Astrocyte of the spinal cord (primary cell): ENCODE data around the gene HHIPL1.
A peak's percentile ranks its signal among the peaks of the same experiment; 100 is the strongest.

Source experiments
- DNase-seq: peaks from one replicate; pipeline ENCODE4 v3.0.0; 2011; ENCODE audit warnings: low read depth, low spot score
- H3K4me3 ChIP-seq: 2 replicates; pipeline ENCODE4 v1.5.1; 2011; ENCODE audit warnings: low read depth, mild to moderate bottlenecking, low read length, moderate library complexity
- in situ Hi-C: cut with HindIII; loops from 2 replicates; pipeline ENCODE4 v1.10.0; 2017; ENCODE audit warnings: low sequenced_read_pairs
- TF ChIP-seq, protein P1 (sequence below): IDR thresholded peaks from 2 replicates; pipeline ENCODE4 v1.5.1; 2012; ENCODE audit warnings: low read depth, mild to moderate bottlenecking, low read length, inconsistent platforms

The HHIPL1 gene

DNA sequence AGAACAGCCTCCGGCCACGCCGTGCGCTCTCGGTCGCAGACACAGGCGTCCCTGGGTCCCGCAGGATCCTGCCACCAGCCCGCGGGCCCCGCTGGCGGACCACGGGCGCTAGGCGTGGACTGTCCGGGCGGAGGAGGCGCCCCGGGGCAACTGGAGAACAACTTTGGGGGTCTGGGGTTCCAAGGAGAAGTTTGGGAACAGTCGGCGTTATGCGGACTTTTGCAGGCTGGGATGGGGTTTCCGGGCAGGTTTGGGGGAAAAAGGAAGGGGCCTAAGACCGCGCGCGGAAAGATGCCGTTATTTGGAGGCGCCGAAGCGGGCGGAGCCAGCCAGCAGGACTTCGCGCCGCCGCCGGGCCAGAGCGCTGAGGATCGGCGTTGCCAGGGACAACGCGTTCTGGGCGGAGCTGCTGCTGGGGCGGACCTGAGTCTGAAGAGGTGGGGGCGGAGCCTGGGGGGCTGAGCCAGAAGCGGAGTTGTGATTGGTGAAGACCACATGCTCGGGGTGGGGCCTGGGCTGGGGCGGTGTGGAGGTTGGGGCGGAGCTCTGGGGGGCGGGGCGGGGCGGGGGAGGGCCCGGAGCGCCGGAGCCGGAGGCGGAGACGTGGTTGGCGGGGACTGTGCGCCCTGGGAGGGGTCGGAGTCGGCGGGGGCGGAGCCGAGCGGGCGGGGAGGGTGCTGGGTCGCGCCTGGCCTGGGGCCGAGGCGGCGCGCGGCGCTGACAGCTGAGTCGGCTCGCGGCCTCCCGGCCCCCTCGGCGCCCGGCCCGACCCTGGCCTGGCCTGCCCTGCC is 38.9 kb downstream of the HHIPL1 start, which contains the start of gene CYP46A1:
TSS of gene CYP46A1 (plus strand) at position 680 of the 791 bp plus-strand sequence. CDS start 120 bp downstream, outside the sequence.
- peak; percentile 100 for DNase-seq
- in situ Hi-C loops: no loop called here
- TF ChIP-seq, protein P1, sequence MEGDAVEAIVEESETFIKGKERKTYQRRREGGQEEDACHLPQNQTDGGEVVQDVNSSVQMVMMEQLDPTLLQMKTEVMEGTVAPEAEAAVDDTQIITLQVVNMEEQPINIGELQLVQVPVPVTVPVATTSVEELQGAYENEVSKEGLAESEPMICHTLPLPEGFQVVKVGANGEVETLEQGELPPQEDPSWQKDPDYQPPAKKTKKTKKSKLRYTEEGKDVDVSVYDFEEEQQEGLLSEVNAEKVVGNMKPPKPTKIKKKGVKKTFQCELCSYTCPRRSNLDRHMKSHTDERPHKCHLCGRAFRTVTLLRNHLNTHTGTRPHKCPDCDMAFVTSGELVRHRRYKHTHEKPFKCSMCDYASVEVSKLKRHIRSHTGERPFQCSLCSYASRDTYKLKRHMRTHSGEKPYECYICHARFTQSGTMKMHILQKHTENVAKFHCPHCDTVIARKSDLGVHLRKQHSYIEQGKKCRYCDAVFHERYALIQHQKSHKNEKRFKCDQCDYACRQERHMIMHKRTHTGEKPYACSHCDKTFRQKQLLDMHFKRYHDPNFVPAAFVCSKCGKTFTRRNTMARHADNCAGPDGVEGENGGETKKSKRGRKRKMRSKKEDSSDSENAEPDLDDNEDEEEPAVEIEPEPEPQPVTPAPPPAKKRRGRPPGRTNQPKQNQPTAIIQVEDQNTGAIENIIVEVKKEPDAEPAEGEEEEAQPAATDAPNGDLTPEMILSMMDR: no peak
- H3K4me3 ChIP-seq: peak within 1 kb of the TSS; percentile 72

DNA sequence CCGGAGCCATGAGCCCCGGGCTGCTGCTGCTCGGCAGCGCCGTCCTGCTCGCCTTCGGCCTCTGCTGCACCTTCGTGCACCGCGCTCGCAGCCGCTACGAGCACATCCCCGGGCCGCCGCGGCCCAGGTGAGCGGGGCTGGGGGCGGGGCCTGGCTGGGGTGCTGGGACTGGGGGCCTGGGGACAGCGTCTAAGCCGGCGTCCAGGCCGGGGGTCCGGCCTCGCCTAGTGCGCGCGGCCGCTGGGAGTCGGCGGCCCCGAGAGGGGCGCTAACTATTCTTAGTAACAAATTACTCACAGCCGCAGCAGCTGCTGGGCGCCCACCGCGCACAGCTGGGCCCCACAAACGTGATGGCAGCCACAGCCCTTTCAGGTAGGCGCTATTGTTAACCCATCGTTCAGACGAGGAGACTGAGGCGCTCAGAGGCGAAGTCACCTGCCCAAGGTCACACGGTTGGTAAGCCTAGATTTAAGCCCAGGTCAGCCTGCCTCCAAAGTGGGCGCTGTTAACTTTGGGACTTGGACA is 39.5 kb downstream of the HHIPL1 start:
- in situ Hi-C loops: no loop called here
- TF ChIP-seq, protein P1: no peak
- peak overlapping the region; percentile 35 for H3K4me3 ChIP-seq
- DNase-seq: no peak

DNA sequence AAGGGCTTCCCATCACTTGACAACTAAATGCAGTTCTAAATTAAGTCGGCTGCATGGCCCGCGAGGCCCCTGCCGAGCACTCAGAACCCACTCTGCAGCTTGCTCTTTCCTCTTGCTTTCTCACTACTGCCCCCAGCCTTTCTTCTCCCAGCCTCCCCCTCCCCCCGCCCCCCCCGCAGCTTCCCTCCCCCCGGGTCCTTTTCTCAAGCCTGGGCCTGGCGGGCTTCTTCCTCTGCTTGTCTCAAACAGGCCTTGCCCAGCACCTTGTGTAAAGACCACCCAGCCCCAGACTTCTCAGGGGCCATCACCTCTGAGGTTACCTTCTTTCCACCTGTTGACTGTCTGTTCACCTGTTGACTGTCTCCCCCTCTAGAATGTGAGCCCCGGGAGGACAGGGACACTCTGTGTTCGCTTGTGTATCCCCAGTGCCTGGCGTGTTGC is 40.2 kb downstream of the HHIPL1 start:
- no peak overlapping the region for H3K4me3 ChIP-seq
- in situ Hi-C loops: no loop called here
- DNase-seq: no peak
- TF ChIP-seq, protein P1: no peak

DNA sequence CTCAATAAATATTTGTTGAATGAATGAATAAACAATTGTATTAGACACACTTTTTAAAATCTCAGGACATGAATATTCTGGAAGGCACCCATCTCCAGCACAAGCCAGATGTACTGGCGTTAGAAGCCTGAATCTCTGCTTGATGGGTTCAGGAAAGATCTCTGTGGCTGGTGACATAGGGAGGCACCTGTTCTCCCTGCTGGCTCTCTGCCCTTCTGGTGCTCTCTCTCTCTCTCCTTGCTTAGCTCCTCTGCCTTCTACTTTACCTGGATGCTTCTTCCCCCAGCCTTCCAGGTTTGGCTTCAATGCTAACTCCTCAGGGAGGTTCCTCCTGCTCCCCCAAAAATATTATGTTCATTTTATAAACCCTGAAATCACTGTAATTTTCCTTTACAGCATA is 40.7 kb downstream of the HHIPL1 start:
- TF ChIP-seq, protein P1: no peak
- no peak overlapping the region for H3K4me3 ChIP-seq
- in situ Hi-C loops: no loop called here
- no peak for DNase-seq

DNA sequence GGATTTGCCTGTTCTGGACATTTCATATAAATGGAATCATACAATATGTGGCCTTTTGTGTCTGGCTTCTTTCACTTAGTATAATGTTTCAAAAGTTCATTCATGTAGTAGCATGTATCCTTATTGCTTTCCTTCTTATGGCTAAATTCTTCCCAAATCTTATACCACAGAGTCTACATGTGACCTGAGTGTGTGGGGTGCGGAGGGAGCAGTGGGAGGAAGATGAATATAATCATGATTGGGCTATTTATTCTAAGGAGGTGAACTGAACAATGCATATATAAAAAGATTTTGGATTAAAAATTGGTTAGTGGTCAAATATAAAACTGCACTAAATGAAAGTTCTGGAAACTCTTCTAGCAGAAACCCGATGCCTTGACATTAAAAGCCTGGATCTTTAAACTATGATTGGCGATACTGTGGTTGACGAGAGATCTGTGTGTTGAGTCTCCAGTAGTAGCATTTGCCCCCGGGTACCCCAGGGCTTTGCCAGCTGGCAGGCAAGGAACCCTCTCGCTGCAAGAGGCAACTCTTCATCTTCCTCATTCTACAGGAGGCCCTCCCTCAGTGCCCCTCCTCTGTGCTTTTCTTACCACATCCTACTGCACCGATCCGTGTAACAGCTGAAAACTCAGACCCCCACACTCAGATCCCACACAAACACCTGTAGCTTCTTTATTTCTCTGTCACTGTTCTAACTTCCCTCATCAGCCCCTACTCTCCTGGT is 41.8 kb downstream of the HHIPL1 start:
- H3K4me3 ChIP-seq: no peak overlapping the region
- TF ChIP-seq, protein P1: no peak
- in situ Hi-C loops: no loop called here
- no peak for DNase-seq

DNA sequence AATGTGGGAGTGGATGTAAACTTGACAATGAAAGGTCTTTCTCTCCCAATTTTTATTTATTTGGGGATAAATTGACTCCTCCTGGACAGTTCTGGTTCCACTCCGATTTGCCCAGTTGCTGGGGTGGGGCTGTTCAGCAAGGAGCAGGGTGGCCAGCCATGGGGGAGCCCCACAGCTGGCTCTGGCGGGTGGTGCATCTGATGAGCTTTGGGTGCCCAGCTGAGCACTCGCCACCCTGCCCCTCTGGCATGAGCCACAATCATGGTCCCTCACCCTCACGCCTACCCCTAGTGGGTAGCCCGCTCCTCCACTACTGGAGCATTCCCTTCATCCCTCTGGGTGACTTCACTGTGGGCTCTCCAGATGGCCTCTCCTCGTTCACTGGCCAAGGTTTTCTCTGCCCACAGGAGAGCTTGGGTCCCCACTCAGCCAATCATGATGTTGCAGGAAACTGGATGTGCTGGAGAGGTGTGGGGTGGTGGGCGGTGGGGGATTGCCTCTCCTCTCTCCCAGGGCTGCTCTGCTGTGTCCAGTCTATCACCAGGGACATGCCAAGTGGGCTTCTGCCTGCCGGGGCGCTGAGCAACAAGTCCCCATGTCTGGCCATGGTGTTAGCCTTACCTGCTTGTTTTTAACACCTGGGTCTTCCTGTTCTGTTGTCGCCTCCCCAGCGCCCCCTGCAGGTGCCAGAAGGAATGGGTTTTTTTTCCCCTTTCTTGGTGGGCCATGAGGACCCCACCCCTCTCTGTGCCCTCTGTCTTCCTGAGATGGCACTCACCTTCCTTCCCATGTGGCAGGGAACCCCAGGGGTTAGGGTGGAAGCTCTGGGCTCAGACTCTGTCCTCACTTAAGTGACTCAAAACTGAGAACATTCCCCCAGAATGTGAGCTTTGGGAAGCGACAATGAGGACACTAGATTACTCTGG is 42.6 kb downstream of the HHIPL1 start:
- TF ChIP-seq, protein P1: peak; percentile 68
- in situ Hi-C loops: no loop called here
- no peak overlapping the region for H3K4me3 ChIP-seq
- no peak for DNase-seq
